ENCODE data around the gene TRIM33. TPM values are rescaled to one million over a fixed set of nuclear protein-coding genes. Genes with fewer than 3 reads are reported as not detected.
A peak's percentile ranks its signal among the peaks of the same experiment; 100 is the strongest.

The TRIM33 gene
- total and polyA plus RNA-seq, 2 of the 13 experiments (the other 11 are each of a cell fraction or from before 2014, with no cell fraction given), result 35.5 to 42.2 TPM

DNA sequence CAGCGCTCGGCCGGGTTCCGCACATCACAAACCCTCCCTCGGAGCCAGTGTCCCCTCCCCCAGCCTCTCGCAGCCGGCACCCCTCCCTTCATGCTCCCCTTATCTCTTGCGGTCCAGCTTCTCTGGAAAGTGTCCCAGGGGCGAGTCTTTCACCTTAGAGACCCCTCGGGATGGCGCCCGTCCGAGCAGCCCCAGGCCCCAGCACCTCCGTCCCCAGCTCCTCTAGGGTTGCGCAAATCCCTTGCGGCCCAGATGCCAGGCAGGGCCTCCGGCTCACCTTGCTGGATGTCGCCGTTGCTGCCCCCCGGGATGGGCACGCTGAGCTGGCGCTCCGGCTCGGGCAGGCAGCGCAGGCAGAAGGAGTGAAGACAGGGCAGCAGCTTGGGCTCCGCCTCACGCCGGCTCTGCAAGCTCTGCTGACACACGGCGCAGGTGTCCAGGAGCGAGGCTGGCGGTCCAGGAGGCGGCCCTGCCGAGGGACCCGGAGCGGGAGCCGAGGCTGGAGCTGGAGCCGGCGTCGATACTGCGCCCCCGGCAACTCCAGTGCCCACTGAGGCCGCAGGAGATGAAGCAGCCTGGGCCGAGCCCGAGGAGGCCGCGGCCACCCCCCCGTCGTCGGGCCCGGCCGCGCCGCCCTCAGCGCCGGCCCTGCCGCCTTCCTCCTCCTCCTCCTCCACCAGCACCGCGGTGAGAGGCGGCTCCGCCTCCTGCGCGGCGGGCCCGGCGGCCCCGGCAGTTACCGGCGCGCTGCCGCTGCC lies 550 bp downstream of the TRIM33 start (continued):
- TF ChIP-seq, protein P1, sequence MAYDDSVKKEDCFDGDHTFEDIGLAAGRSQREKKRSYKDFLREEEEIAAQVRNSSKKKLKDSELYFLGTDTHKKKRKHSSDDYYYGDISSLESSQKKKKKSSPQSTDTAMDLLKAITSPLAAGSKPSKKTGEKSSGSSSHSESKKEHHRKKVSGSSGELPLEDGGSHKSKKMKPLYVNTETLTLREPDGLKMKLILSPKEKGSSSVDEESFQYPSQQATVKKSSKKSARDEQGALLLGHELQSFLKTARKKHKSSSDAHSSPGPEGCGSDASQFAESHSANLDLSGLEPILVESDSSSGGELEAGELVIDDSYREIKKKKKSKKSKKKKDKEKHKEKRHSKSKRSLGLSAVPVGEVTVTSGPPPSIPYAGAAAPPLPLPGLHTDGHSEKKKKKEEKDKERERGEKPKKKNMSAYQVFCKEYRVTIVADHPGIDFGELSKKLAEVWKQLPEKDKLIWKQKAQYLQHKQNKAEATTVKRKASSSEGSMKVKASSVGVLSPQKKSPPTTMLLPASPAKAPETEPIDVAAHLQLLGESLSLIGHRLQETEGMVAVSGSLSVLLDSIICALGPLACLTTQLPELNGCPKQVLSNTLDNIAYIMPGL (CRISPR knock-in tag; IDR thresholded peaks at IDR 0.05; ENCODE audit: borderline replicate concordance in 1 of 2, low read depth in 1 of 2), result peak in 1 of 2 experiments; percentile 23; a peak in 2 of 4 replicates
- TF ChIP-seq HNF4G (IDR thresholded peaks at IDR 0.05; ENCODE audit: borderline replicate concordance, low read depth, low read length) (no peak), HNF4G (CRISPR knock-in tag; IDR thresholded peaks at IDR 0.05; ENCODE audit: borderline replicate concordance, low read depth) (no peak), IRX3 (CRISPR knock-in tag; IDR thresholded peaks at IDR 0.05; ENCODE audit: borderline replicate concordance, low read depth) (no peak), MZF1 (CRISPR knock-in tag; IDR thresholded peaks at IDR 0.05; ENCODE audit: borderline replicate concordance) (no peak), SPEN (CRISPR knock-in tag; IDR thresholded peaks at IDR 0.05; ENCODE audit: low read depth) (peak; percentile 79), ZNF616 (CRISPR knock-in tag; IDR thresholded peaks at IDR 0.05; ENCODE audit: low read depth) (0 out of 2 replicates have a peak, but pooled peaks have one; percentile 68), KMT2A (CRISPR knock-in tag; IDR thresholded peaks at IDR 0.05) (peak; percentile 53; the same call in 1 of the 2 replicates), EEA1 (CRISPR knock-in tag; IDR thresholded peaks at IDR 0.05; ENCODE audit: borderline replicate concordance) (peak; percentile 85; the same call in 1 of the 2 replicates), ZNF350 (CRISPR knock-in tag; IDR thresholded peaks at IDR 0.05; ENCODE audit: borderline replicate concordance, low read depth) (0 out of 2 replicates have a peak, but pooled peaks have one; percentile 28), HMG20B (CRISPR knock-in tag; conservative IDR thresholded peaks at IDR 0.05) (no peak), TRIM24 (CRISPR knock-in tag; IDR thresholded peaks at IDR 0.05) (no peak), MED1 (CRISPR knock-in tag; IDR thresholded peaks at IDR 0.05) (peak; percentile 11; the same call in 1 of the 2 replicates), TBX2 (CRISPR knock-in tag; IDR thresholded peaks at IDR 0.05; ENCODE audit: borderline replicate concordance) (peak; percentile 74)
- TF ChIP-seq, protein P2, sequence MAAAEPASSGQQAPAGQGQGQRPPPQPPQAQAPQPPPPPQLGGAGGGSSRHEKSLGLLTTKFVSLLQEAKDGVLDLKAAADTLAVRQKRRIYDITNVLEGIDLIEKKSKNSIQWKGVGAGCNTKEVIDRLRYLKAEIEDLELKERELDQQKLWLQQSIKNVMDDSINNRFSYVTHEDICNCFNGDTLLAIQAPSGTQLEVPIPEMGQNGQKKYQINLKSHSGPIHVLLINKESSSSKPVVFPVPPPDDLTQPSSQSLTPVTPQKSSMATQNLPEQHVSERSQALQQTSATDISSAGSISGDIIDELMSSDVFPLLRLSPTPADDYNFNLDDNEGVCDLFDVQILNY (CRISPR knock-in tag; conservative IDR thresholded peaks at IDR 0.05), result 0 out of 2 replicates have a peak, but pooled peaks have one; percentile 38
- TF ChIP-seq, protein P3, sequence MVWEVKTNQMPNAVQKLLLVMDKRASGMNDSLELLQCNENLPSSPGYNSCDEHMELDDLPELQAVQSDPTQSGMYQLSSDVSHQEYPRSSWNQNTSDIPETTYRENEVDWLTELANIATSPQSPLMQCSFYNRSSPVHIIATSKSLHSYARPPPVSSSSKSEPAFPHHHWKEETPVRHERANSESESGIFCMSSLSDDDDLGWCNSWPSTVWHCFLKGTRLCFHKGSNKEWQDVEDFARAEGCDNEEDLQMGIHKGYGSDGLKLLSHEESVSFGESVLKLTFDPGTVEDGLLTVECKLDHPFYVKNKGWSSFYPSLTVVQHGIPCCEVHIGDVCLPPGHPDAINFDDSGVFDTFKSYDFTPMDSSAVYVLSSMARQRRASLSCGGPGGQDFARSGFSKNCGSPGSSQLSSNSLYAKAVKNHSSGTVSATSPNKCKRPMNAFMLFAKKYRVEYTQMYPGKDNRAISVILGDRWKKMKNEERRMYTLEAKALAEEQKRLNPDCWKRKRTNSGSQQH (CRISPR knock-in tag; IDR thresholded peaks at IDR 0.05; ENCODE audit: low read depth), result no peak
- TF ChIP-seq, protein P4, sequence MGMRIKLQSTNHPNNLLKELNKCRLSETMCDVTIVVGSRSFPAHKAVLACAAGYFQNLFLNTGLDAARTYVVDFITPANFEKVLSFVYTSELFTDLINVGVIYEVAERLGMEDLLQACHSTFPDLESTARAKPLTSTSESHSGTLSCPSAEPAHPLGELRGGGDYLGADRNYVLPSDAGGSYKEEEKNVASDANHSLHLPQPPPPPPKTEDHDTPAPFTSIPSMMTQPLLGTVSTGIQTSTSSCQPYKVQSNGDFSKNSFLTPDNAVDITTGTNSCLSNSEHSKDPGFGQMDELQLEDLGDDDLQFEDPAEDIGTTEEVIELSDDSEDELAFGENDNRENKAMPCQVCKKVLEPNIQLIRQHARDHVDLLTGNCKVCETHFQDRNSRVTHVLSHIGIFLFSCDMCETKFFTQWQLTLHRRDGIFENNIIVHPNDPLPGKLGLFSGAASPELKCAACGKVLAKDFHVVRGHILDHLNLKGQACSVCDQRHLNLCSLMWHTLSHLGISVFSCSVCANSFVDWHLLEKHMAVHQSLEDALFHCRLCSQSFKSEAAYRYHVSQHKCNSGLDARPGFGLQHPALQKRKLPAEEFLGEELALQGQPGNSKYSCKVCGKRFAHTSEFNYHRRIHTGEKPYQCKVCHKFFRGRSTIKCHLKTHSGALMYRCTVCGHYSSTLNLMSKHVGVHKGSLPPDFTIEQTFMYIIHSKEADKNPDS (CRISPR knock-in tag; IDR thresholded peaks at IDR 0.05), result peak; percentile 70; the same call in 1 of the 2 replicates
- TF ChIP-seq, protein P5, sequence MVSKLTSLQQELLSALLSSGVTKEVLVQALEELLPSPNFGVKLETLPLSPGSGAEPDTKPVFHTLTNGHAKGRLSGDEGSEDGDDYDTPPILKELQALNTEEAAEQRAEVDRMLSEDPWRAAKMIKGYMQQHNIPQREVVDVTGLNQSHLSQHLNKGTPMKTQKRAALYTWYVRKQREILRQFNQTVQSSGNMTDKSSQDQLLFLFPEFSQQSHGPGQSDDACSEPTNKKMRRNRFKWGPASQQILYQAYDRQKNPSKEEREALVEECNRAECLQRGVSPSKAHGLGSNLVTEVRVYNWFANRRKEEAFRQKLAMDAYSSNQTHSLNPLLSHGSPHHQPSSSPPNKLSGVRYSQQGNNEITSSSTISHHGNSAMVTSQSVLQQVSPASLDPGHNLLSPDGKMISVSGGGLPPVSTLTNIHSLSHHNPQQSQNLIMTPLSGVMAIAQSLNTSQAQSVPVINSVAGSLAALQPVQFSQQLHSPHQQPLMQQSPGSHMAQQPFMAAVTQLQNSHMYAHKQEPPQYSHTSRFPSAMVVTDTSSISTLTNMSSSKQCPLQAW (CRISPR knock-in tag; IDR thresholded peaks at IDR 0.05), result peak; percentile 62
- TF ChIP-seq, protein P6, sequence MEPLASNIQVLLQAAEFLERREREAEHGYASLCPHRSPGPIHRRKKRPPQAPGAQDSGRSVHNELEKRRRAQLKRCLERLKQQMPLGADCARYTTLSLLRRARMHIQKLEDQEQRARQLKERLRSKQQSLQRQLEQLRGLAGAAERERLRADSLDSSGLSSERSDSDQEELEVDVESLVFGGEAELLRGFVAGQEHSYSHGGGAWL (CRISPR knock-in tag; IDR thresholded peaks at IDR 0.05), result peak; percentile 29
